Heart left ventricle (tissue), 16 donors: ENCODE results near the gene DRGX. TPM values are rescaled to one million over a fixed set of nuclear protein-coding genes. Genes with fewer than 3 reads are reported as not detected.
A peak's percentile ranks its signal among the peaks of the same experiment; 100 is the strongest.

Experiments used
- ATAC-seq, 4 donors: fragments of 200-7000 bp; cut with Tn5 transposase; one replicate each; pipeline ENCODE4 v1.9.1; 2020 to 2022; ENCODE audit warnings: moderate library complexity in 4 of 4, mild to moderate bottlenecking in 3 of 4, moderate number of reproducible peaks in 1 of 4
- DNase-seq, 5 donors: peaks; one replicate each; pipeline ENCODE4 v3.0.0-alpha.2; 2020
- H3K27ac ChIP-seq, 12 donors: fragments of 200-600 bp; sonication (generic) in 4 of 12; one replicate each; pipeline versions ENCODE4 v1.5.0 to v1.8.0; 2016 to 2022; ENCODE audit warnings: mild to moderate bottlenecking in 2 of 12
- H3K27me3 ChIP-seq, 9 donors: fragments of 200-600 bp; sonication (generic) in 2 of 9; one replicate each; pipeline versions ENCODE4 v1.5.1 to v1.8.0; 2016 to 2022; ENCODE audit warnings: mild to moderate bottlenecking in 3 of 9
- H3K36me3 ChIP-seq, 9 donors: fragments of 200-600 bp; sonication (generic) in 2 of 9; one replicate each; pipeline versions ENCODE4 v1.5.0 to v1.8.0; 2018 to 2022; ENCODE audit warnings: mild to moderate bottlenecking in 2 of 9
- H3K4me1 ChIP-seq, 12 donors: fragments of 200-600 bp; sonication (generic) in 4 of 12; one replicate each; pipeline versions ENCODE4 v1.5.0 to v1.8.0; 2016 to 2022; ENCODE audit warnings: mild to moderate bottlenecking in 3 of 12
- H3K4me3 ChIP-seq, 12 donors: fragments of 200-600 bp; sonication (generic) in 4 of 12; one replicate each; pipeline versions ENCODE4 v1.5.0 to v1.8.0; 2017 to 2022; ENCODE audit warnings: mild to moderate bottlenecking in 9 of 12, moderate library complexity in 4 of 12
- H3K9me3 ChIP-seq, 12 donors: fragments of 200-600 bp; sonication (generic) in 4 of 12; one replicate each; pipeline versions ENCODE4 v1.5.0 to v1.8.0; 2016 to 2022; ENCODE audit warnings: mild to moderate bottlenecking in 1 of 12
- CTCF ChIP-seq, 12 donors: fragments of 200-600 bp; sonication (generic) in 4 of 12; IDR thresholded peaks; one replicate each; pipeline versions ENCODE4 v1.5.0 to v1.8.0; 2018 to 2022; ENCODE audit warnings: antibody characterized with exemption in 12 of 12, mild to moderate bottlenecking in 5 of 12
- POLR2A ChIP-seq, 2 donors: fragments of 450-650 bp; IDR thresholded peaks; one replicate each; pipeline ENCODE4 v1.6.1; 2017; ENCODE audit warnings: antibody characterized with exemption in 2 of 2, mild to moderate bottlenecking in 2 of 2, moderate library complexity in 2 of 2
- WGBS, 4 donors: extraction: QIAGEN DNeasy Blood & Tissue Kit in 2 of 4; methylation state at CpG; one replicate each; pipeline versions ENCODE4 v1.1.5 to v1.1.7; 2013 to 2018; 5-methylcytosine and 5-hydroxymethylcytosine counted together
- intact Hi-C, 10 donors: fragments of 100-400 bp; cut with DNase I; formaldehyde crosslinking; loops; one replicate each; pipeline versions ENCODE4 v1.11.1 to v1.14.2; 2022
- polyA plus RNA-seq, 2 donors: library from polyadenylated mRNA; stranded (reverse); fragments of 200-250 nt; gene quantifications; one replicate each; pipeline ENCODE4 v1.2.3, GENCODE V29; 2013
- total RNA-seq, 9 donors: library from RNA; depleted of rRNA in 2 of 9; stranded (reverse); fragments of >200 nt in 2 of 9; fragmentation: NEBNext Ultra II Directional in 3 of 9; extraction: Animal tissue kit (Norgen Biotek cat#: 25700) in 3 of 9; gene quantifications; one replicate each; pipeline versions ENCODE4 v1.1.0 to v1.2.4, GENCODE V29; 2016 to 2023
- donor health status: ischemic (EF 13 %, LVEDD 7.1; RV severe dilation, severe dysfunction).
- donor health status: healthy with polysubstance abuse.
- donor health status: DM: no; HTN: yes; CAD: no.
- donor health status: DM: no; HTN: no; CAD: no.
- donor health status: ischemic (EF 25% LVEDD 6.9; RV normal size, moderate dysfunction).
- donor health status: ischemic (EF 25% LVEDD 5.7; RV mildly dilated, moderate dysfunction).
- donor health status: healthy.
- donor health status: DM: yes; HTN: yes; CAD: no.
- donor health status: ischemic (EF 35%, LVEDD 5.7; RV mildly dilated, moderate dysfunction).
- donor health status: nonischemic (EF 11% LVEDD 7.7; RV severe dilation, severe dysfunction).
- donor health status: DM: yes; HTN: yes; CAD: no.
- donor health status: PGD.
- donor health status: ischemic (EF 29% LVEDD 5.4; RV normal size, mild dysfunction).
- donor health status: nonischemic (EF 23%, LVEDD 6.1; RV moderate dilation, normal function).

The DRGX gene
- total and polyA plus RNA-seq, 11 donors: not detected

GRCh38 chr10:49325916-49326783 is 69.7 kb downstream of the DRGX start:
- DNase-seq (peak in 1 of 5 donors; percentile 16), ATAC-seq (no peak)
- 90 to 95% (median 92%) methylated on average over 48 of the region's 48 CpGs for WGBS, 4 donors
- H3K4me1 ChIP-seq: peaks cover 0 to 34% (median 9%) of the 10 kb centered on the region in 12 donors
- intact Hi-C loops: no loop called here
- no peaks in the 10 kb centered on the region for H3K9me3 ChIP-seq
- peaks cover 0 to 39% (median 9%) of the 10 kb centered on the region in 9 donors for H3K36me3 ChIP-seq
- no peak overlapping the region for H3K27ac ChIP-seq
- H3K27me3 ChIP-seq: no peaks in the 10 kb centered on the region
- TF ChIP-seq CTCF (IDR thresholded peaks at IDR 0.05) (no peak), POLR2A (IDR thresholded peaks at IDR 0.05) (no peak)
- H3K4me3 ChIP-seq: no peak overlapping the region

GRCh38 chr10:49325131-49325915 is 70.6 kb downstream of the DRGX start:
- TF ChIP-seq CTCF (IDR thresholded peaks at IDR 0.05): no peak
- no peak for TF ChIP-seq POLR2A (IDR thresholded peaks at IDR 0.05)
- H3K27ac ChIP-seq: no peak overlapping the region
- WGBS, 4 donors: 78 to 85% (median 84%) methylated on average over 16 to 20 of the region's 20 CpGs
- intact Hi-C loops: no loop called here
- no peaks in the 10 kb centered on the region for H3K9me3 ChIP-seq
- no peaks in the 10 kb centered on the region for H3K27me3 ChIP-seq
- no peak overlapping the region for H3K4me3 ChIP-seq
- H3K4me1 ChIP-seq: peaks cover 0 to 34% (median 9%) of the 10 kb centered on the region in 12 donors
- no peak for ATAC-seq
- peak in 1 of 5 donors; percentile 8 for DNase-seq
- peaks cover 0 to 45% (median 9%) of the 10 kb centered on the region in 9 donors for H3K36me3 ChIP-seq

GRCh38 chr10:49324711-49325110 is 71.2 kb downstream of the DRGX start:
- ATAC-seq: no peak
- H3K9me3 ChIP-seq: no peaks in the 10 kb centered on the region
- DNase-seq: peak in 1 of 5 donors; percentile 17
- H3K27ac ChIP-seq: peak overlapping the region in 1 of 12 donors; percentile 73
- no peak for TF ChIP-seq POLR2A (IDR thresholded peaks at IDR 0.05)
- TF ChIP-seq CTCF (IDR thresholded peaks at IDR 0.05): peak in 2 of 12 donors; percentile 15 to 21
- WGBS, 4 donors: 74 to 84% (median 78%) methylated on average over 4 of the region's 4 CpGs
- no peaks in the 10 kb centered on the region for H3K27me3 ChIP-seq
- peaks cover 0 to 38% (median 12%) of the 10 kb centered on the region in 12 donors for H3K4me1 ChIP-seq
- H3K36me3 ChIP-seq: peaks cover 0 to 49% (median 9%) of the 10 kb centered on the region in 9 donors
- intact Hi-C loops: no loop called here
- H3K4me3 ChIP-seq: no peak overlapping the region

- DNase-seq (peak in 1 of 5 donors; percentile 6), ATAC-seq (no peak)
- Histone ChIP-seq H3K4me3 (no peak overlapping the region), H3K27ac (peak overlapping the region in 7 of 12 donors; percentile 32 to 80 (median 66)), H3K36me3 (peaks cover 0 to 57% (median 9%) of the 10 kb centered on the region in 9 donors), H3K27me3 (no peaks in the 10 kb centered on the region), H3K4me1 (peaks cover 0 to 38% (median 12%) of the 10 kb centered on the region in 12 donors), H3K9me3 (no peaks in the 10 kb centered on the region)
- intact Hi-C loops: no loop called here
- WGBS, 4 donors: 85 to 88% (median 87%) methylated on average over 9 of the region's 9 CpGs
- TF ChIP-seq CTCF (IDR thresholded peaks at IDR 0.05) (no peak), POLR2A (IDR thresholded peaks at IDR 0.05) (no peak)
These were observed 72.0 kb downstream of the DRGX start for GRCh38 chr10:49323896-49324270.
